ENCODE measurements around the gene FBXL13.
"Not testable (repeated sequence)": the region's sequence is repeated elsewhere in the genome, so short reads cannot be mapped to it uniquely, and the experiment has no call there.

Gene FBXL13

GRCh38 chr7:102843850-102844249 is 230.7 kb downstream of the FBXL13 start:
- peak; percentile 11 for DNase-seq

GRCh38 chr7:102842284-102842683 is 232.3 kb downstream of the FBXL13 start:
- no peak for DNase-seq

GRCh38 chr7:102841290-102841689 is 233.3 kb downstream of the FBXL13 start:
- no peak for DNase-seq

GRCh38 chr7:102840404-102840803 is 234.2 kb downstream of the FBXL13 start:
- DNase-seq, result no peak

- DNase-seq, result not testable (repeated sequence)
These were observed 236.0 kb downstream of the FBXL13 start for GRCh38 chr7:102838572-102839101.

- DNase-seq, result no peak
These were observed 236.8 kb downstream of the FBXL13 start for GRCh38 chr7:102837802-102838201.

- DNase-seq, result no peak
These were observed 237.6 kb downstream of the FBXL13 start for GRCh38 chr7:102836977-102837376.

GRCh38 chr7:102836191-102836919 is 238.2 kb downstream of the FBXL13 start:
- no peak for DNase-seq

- DNase-seq, result no peak
These were observed 239.6 kb downstream of the FBXL13 start for GRCh38 chr7:102834999-102835398.

GRCh38 chr7:102834466-102834865 is 240.1 kb downstream of the FBXL13 start:
- no peak for DNase-seq

GRCh38 chr7:102833343-102833742 is 241.3 kb downstream of the FBXL13 start:
- DNase-seq, result no peak

- no peak for DNase-seq
These were observed 241.9 kb downstream of the FBXL13 start for GRCh38 chr7:102832674-102833073.

GRCh38 chr7:102830197-102830596 is 244.4 kb downstream of the FBXL13 start:
- no peak for DNase-seq

GRCh38 chr7:102829075-102829474 is 245.5 kb downstream of the FBXL13 start:
- DNase-seq, result no peak

- no peak for DNase-seq
These were observed 246.3 kb downstream of the FBXL13 start for GRCh38 chr7:102828286-102828685.

GRCh38 chr7:102823390-102824119 is 251.0 kb downstream of the FBXL13 start:
- DNase-seq, result no peak

- no peak for DNase-seq
These were observed 252.4 kb downstream of the FBXL13 start for GRCh38 chr7:102821994-102822747.

GRCh38 chr7:102819151-102819550 is 255.4 kb downstream of the FBXL13 start:
- DNase-seq, result no peak

GRCh38 chr7:102817616-102818573 is 256.7 kb downstream of the FBXL13 start:
- no peak for DNase-seq

- no peak for DNase-seq
These were observed 260.5 kb downstream of the FBXL13 start for GRCh38 chr7:102814025-102814471.

- DNase-seq, result no peak
These were observed 261.2 kb downstream of the FBXL13 start for GRCh38 chr7:102813191-102814024.
